HG03378 (cell line): ENCODE results near the gene TNS3.

ENCODE experiments used
- ATAC-seq: cut with Tn5 transposase; IDR thresholded peaks from one replicate; pipeline ENCODE4 v1.9.1; 2021; ENCODE audit warnings: mild to moderate bottlenecking, moderate library complexity; ENCODE audit not compliant: unreplicated experiment

TNS3 gene

GRCh38 chr7:47438411-47439029 lies 143.4 kb downstream of the TNS3 start:
- ATAC-seq, result no peak

DNA sequence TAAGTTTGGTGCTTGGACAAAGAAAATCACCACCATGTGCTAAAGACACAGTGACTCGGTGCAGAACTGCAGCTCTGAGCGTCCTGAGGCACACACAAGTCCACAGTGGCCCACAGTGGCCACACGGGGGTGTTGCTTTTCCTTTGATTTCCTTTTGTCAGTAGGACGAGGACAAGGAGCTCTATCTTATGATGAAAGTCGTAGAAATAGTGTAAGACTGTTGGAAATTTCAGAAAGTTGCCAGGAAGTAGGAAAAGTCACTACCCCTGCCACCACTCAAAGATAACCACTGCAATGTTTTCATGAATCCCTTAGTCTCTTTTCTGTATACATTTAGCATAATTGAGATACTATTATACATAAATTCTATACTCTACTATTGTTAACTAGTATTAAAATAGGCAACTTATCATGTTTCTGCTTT lies 146.0 kb downstream of the TNS3 start:
- no peak for ATAC-seq

DNA sequence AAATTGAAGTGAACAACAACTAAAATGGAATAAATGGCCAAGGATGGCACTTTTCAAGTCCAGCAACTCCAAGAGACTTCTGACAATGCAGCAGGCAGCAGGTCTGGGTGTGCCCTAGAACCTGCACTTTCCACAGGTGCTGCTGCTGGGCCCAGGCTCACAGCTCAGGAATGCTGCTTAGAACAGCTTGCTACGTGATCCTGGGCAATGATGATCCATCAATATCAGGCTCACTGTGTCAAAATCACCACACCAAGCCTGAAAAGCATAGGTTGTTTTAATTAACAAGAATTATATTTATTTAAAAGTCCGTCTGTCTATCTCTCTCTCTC lies 148.4 kb downstream of the TNS3 start:
- no peak for ATAC-seq

GRCh38 chr7:47432671-47433563 lies 149.0 kb downstream of the TNS3 start:
- no peak for ATAC-seq

DNA sequence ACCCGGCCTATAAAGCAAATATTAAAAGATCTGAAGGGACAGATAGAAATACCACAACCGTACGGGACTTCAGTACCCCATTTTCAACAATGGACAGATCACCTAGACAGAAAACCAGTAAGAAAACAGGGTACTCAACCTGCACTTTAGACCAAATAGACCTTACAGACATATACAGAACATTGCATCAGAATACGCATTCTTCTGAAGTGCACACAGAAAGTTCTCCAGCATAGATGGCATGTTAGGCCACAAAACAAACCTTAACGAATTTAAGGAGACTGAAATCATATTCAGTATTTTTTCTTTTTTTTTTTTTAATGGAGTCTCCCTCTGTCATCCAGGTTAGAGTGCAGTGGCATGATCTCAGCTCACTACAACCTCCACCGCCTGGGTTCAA lies 151.5 kb downstream of the TNS3 start:
- ATAC-seq, result no peak

DNA sequence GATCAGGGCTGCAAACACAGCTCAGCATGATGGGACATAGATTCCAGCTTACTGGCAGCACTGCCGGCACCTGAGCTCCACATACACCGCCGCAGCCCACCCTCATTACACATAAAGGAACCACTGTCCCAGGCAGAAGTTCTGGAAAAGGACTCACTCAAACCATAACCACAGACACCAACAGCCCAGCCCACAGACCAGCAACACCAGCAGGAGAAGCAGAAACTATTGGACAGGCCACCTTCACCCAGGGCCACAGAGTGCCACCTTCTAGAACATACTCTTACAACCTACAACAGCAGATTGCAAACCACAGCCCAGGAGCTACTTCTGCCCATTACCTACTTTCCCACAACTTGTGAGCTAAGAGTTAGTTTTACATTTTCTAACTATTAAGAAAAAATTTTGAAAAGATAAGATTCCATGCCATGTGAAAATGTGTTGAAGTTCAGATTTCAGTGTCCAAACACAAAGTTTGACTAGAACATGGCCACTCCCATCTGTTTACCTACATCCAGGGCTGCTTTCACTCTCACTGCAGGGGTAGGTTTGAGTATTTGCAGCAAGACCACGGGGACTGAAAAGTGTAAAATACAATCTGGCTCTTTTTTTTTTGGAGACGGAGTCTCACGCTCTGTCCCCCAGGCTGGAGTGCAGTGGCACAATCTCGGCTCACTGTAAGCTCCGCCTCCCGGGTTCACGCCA lies 153.0 kb downstream of the TNS3 start:
- ATAC-seq, result no peak

DNA sequence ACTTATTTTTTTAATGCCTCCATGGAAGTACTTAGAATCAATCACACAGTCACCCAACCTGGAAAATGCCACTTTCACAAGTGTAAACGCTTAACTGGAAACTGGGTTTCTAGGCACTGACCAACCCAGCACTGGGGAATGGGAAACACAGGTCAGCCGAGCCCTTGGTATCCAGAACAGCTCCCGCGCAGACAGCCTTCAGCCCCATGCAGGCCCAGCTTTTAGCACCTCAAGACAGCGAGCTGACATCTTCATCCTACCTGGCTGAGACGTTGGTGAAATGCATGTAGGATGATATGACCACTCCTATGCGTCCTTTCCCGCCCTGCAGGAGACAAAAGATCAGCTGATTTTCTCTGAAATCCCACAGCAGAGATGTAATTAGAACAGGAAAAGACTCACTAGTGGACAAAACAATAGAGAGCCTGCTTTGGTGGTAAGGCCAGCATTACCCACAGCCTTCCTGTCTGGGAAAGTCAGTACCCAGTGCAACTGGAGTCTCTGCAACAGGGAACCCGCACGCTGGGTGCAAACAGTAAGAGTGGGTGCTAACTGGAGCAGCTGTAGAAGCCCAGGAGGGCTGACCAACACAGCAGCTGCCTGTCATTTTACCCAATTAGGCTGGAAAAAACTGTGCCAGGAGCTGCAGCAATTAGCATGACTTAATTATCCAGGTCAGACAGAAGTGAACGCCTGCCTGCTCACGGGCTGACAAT lies 153.7 kb downstream of the TNS3 start:
- no peak for ATAC-seq

GRCh38 chr7:47427051-47427643 lies 154.8 kb downstream of the TNS3 start:
- no peak for ATAC-seq

DNA sequence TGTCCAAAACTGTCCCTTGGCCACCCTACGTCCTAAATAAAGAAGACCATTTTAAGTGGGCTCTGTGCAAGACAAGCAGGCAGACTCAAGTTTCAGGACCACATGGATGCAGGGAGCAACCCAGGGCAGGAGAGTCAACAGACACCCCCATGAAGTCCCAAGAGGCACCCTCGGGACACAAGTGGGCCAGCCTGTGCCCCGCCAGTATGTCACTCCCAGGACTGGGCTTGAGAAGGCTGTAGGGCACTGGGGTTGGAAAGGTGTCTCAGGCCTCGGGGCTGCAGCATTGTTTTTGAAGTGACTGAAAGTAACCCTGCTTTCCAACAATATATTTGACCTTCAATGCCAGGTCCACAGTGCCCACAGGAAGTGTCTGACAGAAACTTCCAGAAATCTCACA lies 157.4 kb downstream of the TNS3 start:
- no peak for ATAC-seq

DNA sequence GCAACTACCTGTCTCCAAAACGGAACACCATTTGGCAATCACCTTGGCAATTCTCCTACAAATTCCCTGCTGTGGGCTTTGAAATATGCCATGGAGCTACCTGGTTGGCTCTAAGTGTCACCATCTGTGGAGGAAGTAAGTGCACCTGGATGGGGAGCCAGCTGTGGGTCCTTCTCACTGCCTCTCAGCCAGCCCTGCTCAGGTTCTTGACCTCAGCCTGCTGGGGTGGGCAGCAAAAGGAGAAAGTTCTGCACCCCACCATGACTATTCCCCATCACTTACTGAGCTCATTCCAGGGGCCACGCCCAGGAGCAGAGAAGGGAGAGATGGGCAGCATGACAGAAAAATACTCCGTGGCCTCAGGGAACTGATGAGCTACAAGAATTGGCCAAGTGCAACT lies 158.7 kb downstream of the TNS3 start:
- no peak for ATAC-seq

DNA sequence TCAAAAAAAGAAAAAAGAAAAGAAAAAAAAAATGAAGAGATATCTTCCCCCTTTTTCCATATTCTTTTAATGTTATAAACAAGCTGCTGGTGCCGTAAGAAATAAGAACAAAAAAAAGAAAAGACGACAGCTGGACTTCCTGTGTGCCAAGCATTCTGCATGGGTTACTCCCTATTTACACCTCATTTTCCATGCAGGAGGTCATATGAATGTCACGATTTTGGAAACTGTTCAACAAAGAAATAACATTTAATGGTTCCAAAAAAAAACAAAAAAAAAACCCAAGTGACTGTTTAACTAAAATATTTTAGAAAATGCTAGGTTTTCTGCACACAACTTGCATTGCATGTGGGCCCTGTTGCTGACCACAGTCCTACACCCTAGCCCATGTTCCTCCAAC lies 159.3 kb downstream of the TNS3 start:
- no peak for ATAC-seq

GRCh38 chr7:47421456-47421855 lies 160.5 kb downstream of the TNS3 start:
- ATAC-seq, result no peak

GRCh38 chr7:47420122-47420780 lies 161.7 kb downstream of the TNS3 start:
- ATAC-seq, result no peak

GRCh38 chr7:47419471-47419870 lies 162.4 kb downstream of the TNS3 start:
- ATAC-seq, result no peak

- ATAC-seq, result no peak
These were observed 163.2 kb downstream of the TNS3 start for GRCh38 chr7:47418601-47419309.

DNA sequence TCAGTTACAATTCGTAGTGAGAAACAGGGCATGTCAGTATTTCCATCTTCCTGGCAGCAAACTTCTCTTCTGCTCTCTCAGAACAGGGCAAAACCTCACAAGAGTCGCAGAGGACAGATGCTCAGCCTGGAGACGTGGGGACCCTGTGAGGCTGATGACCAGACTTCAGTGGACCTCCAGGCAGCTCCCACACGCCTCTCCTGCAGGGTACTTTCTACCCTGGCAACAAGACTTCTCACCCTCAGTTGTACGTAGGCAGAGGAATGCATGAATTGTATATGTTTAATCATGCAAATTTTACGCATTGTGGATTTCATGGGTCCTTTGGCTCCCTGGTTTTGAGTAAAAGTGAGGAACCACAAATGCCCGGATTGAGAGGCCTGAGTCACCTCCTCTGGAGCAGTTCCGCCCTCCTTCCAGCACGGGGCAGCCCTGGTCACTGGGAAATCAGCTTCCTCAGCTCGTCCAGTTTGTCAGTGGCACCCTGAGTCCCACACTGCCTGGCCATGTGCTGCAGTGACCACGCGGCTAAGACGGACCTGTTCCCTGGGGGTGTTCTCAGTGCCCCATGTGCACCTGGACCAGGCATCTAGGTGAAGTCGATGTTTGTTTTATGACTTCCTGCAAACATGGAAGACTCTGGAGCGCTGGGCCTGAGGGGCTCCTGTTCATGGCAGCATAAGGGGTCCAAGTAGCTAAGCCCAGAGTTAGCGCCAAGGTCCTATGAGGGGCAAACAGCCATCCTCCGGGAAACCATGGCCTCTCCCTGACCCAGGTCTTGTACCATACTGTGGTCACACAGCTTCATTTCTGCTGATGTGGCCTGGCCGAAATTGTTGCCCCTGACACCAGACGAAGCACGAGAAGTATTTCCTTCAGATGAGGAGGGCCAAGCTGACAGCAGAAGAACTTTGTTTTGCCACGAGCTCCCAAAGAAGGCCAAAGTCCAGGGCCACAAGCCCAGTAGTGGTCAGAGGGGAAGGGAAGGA lies 165.1 kb downstream of the TNS3 start:
- ATAC-seq, result no peak

GRCh38 chr7:47415318-47416212 lies 166.3 kb downstream of the TNS3 start:
- ATAC-seq, result no peak
